DMS53 treated with DMSO at 0.1 percent for 48 hours (cell line): ENCODE data around the gene HDAC3.

Experiments used
- DNase-seq: peaks from one replicate; lab custom pipeline; 2025; ENCODE audit not compliant: unreplicated experiment; lab: John Stamatoyannopoulos, UW

The HDAC3 gene

DNA sequence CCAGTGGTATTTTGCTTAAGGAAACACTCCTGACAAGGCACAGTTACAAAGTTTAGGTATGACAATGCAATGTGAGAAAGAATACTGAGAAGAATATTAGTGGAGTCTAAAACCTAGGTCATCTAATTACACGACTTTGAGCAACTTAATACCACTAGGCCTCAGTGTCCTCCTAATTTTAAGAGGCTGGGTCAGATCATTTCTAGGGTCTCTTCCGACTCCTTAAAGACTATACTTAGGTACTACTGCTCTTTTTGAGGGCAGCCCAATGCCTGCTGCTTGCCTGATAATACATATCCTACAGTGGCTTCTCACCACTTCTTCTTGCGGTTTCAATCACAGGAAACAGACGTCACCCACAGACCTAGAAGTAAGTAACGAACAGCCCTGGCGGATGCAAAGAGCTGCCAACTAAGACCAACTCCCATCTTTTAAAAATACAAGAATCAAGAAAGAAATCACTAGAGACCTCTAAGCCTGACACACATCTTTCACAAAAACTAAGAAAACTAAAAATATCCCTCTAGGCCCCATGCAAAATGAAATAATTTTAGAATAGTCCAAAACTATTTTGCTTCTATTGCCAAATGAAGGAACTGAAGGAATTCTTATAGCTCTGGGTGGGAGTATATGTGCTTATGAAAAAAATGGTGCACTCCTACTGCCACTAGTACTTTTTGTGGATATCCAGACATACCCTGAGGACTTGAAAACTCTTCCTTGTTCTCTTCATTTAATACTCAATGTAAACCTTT is 30.9 kb downstream of the HDAC3 start:
- no peak for DNase-seq

GRCh38 chr5:141603923-141604717 is 32.5 kb downstream of the HDAC3 start:
- DNase-seq: no peak

GRCh38 chr5:141602606-141603005 is 34.0 kb downstream of the HDAC3 start:
- no peak for DNase-seq

DNA sequence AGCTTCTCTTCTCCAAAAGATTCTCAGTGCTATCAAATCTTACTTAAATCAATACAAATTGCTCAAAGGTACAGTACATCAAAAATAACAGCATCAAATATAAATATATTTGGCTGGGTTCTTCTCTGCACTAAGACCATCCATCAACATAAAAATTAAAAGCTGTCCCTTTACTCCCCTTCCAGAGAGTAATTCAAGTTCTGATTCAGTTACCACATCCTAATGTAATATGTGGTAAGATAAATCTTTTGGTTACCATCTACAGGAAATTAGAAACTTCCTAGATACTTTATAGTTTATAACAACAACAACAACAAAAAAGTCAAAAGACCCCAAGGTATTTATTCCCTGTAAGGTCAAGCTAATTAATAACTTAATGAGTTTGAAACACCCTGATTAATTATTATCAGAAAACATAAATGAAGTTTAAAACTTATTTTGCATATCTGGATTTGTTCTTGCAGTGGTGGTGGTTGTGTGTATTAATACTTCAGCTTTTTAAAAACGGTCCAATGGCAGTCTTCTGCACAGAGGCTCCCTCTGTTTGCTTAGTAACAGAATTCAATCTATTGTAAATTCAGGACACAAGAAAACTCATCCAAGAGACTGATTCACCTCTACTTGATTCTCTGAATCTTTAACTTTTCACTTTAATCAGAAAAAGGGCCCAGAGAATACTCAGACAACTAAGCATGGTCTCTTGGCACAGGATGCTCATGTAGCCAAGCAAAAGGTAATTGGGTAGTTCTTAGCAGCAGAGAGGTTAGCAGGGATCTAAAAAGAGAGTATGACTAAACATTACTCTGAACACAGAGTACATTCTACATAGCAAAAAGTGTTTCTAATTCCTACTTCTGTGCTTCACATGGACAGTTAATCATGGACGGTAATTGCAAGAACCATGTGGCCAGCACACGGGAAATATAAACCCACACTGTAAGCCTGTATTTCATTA is 38.0 kb downstream of the HDAC3 start:
- DNase-seq: no peak

DNA sequence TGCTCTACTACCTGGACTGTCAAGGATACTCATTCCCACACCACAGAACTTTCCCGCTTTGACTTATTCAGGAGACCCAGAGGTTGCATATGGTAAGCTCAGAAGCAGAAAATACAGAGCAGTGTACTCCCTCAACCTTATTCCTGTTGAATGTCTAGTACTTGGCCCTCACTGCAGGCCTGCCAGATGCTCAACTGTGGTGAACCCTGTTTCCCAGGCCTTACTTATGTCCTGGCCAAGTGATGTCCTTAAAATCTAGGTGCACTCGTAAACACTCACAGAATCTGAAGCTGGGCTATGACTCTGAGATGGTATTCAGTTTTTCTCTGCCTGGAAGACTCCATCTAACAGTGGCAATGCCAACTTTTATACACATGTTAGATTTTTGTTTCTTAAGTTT is 38.8 kb downstream of the HDAC3 start:
- no peak for DNase-seq

- DNase-seq: peak; percentile 2
Measured at GRCh38 chr5:141597394-141597793, 39.3 kb downstream of the HDAC3 start.

GRCh38 chr5:141596867-141597266 is 39.8 kb downstream of the HDAC3 start:
- DNase-seq: no peak

DNA sequence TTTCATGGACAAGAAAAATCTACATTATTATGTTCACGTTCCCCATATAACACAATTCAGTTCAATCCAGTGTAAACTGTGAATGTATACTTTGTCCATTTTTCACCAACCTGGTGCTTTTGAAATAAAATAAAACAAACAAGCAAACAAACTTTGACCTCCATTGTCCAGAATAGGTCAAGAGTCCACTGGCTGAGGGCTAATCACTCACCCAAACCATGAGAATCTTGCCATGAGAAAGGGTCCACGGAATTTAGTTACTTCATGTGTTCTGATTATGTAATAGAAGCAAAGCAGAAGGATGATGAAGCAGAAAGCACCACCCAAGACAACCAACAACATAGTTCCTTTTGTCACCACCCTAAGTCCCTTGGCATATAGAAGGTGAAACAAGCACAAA is 46.5 kb downstream of the HDAC3 start:
- DNase-seq: no peak

DNA sequence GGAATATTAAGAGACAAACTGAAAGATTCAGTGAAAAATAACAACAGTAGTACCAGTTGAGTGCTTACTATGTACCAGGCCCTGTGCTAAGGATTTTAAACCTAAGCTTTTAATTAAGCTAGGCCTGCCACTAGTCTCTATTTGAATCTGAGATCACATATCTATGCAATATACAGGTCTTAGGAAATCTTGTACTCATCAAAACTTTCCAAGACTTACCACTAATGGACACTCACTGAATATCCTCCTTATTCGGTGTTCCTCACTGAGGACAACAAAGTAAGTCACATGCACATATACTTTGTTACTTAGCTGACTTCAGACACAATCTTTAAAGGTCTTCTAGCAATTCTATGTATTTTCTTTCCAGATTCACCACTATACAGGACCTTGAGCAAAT is 50.4 kb downstream of the HDAC3 start:
- DNase-seq: no peak

- DNase-seq: no peak
Measured at GRCh38 chr5:141585594-141585993, 51.1 kb downstream of the HDAC3 start.

- no peak for DNase-seq
Measured at GRCh38 chr5:141574122-141574510, 62.5 kb downstream of the HDAC3 start.

DNA sequence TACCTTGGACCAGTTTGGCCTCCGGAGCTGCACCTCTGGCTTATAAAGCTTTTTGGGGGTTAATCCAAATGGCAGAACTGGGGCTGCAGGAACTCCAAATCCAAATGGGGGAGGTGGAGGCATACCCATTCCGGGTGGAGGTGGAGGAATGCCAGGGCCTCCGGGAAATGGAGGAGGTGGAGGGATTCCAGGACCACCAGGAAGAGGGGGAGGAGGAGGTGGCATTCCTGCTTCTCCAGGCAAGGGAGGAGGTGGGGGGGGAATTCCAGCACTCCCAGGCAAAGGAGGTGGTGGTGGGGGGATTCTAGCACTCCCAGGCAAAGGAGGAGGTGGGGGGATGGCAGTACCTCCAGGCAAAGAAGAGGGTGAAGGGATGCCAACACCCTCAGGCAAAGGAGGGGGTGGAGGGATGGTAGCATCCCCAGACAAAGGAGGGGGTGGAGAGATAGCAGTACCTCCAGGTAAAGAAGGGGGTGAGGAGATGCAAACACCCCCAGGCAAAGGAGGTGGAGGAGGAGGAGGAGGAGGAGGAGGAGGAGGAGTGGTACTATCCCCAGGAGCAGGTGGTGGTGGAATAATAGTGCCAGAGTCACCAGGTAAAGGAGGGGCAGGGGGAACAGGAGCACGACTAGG is 63.0 kb downstream of the HDAC3 start:
- DNase-seq: no peak
